Kidney (tissue), 14 donors: ENCODE results near the gene SMG6. TPM values are rescaled to one million over a fixed set of nuclear protein-coding genes. Genes with fewer than 3 reads are reported as not detected.

Experiments
- DNase-seq, 5 donors: peaks; one replicate each; pipeline ENCODE4 v3.0.0-alpha.2; 2013 to 2020
- FAIRE-seq: peaks from 2 replicates; lab custom pipeline; 2012; peaks lifted over from hg19 to GRCh38; lab: Jason Lieb, UNC
- H3K27ac ChIP-seq, 2 donors: one replicate each; pipeline ENCODE4 v1.7.0; 2013; ENCODE audit warnings: low read depth in 2 of 2, low read length in 2 of 2, inconsistent platforms in 1 of 2
- H3K27me3 ChIP-seq: one replicate; pipeline ENCODE4 v1.7.1; 2013; ENCODE audit warnings: low read length, inconsistent platforms; ENCODE audit not compliant: control insufficient read depth, insufficient read depth
- H3K36me3 ChIP-seq, 3 donors: one replicate each; pipeline versions ENCODE4 v1.7.0 to v1.7.1; 2013; ENCODE audit warnings: low read length in 3 of 3, control low read depth in 1 of 3, inconsistent platforms in 1 of 3; ENCODE audit not compliant: insufficient read depth in 3 of 3, control insufficient read depth in 2 of 3
- H3K4me1 ChIP-seq, 3 donors: one replicate each; pipeline versions ENCODE4 v1.7.0 to v1.7.1; 2013; ENCODE audit warnings: low read length in 3 of 3, inconsistent platforms in 1 of 3, low read depth in 1 of 3; ENCODE audit not compliant: control insufficient read depth in 2 of 3, insufficient read depth in 2 of 3
- H3K4me3 ChIP-seq, 3 donors: one replicate each; pipeline versions ENCODE4 v1.7.0 to v1.8.1; 2013; ENCODE audit warnings: low read length in 3 of 3, control low read depth in 1 of 3, inconsistent platforms in 1 of 3
- H3K9ac ChIP-seq, 3 donors: one replicate each; pipeline versions ENCODE4 v1.7.0 to v1.7.1; 2013; ENCODE audit warnings: low read length in 3 of 3, control low read depth in 1 of 3, inconsistent platforms in 1 of 3
- H3K9me3 ChIP-seq, 3 donors: one replicate each; pipeline versions ENCODE4 v1.7.0 to v1.7.1; 2013; ENCODE audit warnings: low read length in 3 of 3, control low read depth in 1 of 3, inconsistent platforms in 1 of 3; ENCODE audit not compliant: control insufficient read depth in 2 of 3, insufficient read depth in 1 of 3
- CTCF ChIP-seq: IDR thresholded peaks from 3 replicates; pipeline ENCODE4 v1.5.1; 2012; ENCODE audit warnings: mild to moderate bottlenecking, moderate library complexity, borderline replicate concordance; ENCODE audit not compliant: insufficient read depth; ENCODE audit errors: extremely low read depth
- intact Hi-C: fragments of 100-400 bp; cut with DNase I; formaldehyde crosslinking; loops from one replicate; pipeline ENCODE4 v1.11.1; 2022
- polyA plus RNA-seq: library from polyadenylated mRNA; stranded (reverse); fragments of 350-450 nt; fragmentation: Illumina TruSeq; extraction: RNeasy Lipid Tissue Mini Kit (QIAGEN cat#74804); gene quantifications from one replicate; pipeline ENCODE4 v1.2.3, GENCODE V29; 2014; ENCODE audit warnings: low read depth, low replicate concordance; ENCODE audit not compliant: insufficient read depth
- total RNA-seq: library from RNA; stranded (reverse); fragmentation: NEBNext Ultra II Directional; extraction: Animal tissue kit (Norgen Biotek cat#: 25700); gene quantifications from one replicate; pipeline ENCODE4 v1.2.1, GENCODE V29; 2021
- donor health status: control.
- donor health status: control.
- donor health status: control.
- donor health status: control.
- donor health status: control.
- donor health status: DM: yes; HTN: yes; CAD: no.
- donor health status: Normal renal cell carcinoma (clear cell type).

The SMG6 gene
- total and polyA plus RNA-seq, 2 donors from 2014 or later = 20.6 to 37.3 TPM

GRCh38 chr17:2056206-2057174 lies 247.1 kb downstream of the SMG6 start:
- no peak for TF ChIP-seq CTCF
- intact Hi-C loops = loop anchor here (5.0 kb wide), 1 partner anchor 186 kb away; no protein-coding TSS in a partner anchor
- no peak for FAIRE-seq
- H3K9me3 ChIP-seq = no peaks in the 10 kb centered on the region
- H3K9ac ChIP-seq = no peak overlapping the region
- H3K4me3 ChIP-seq = peak overlapping the region in 2 of 3 donors; percentile 39 to 58
- peak overlapping the region; percentile 51 to 53 for H3K27ac ChIP-seq
- peaks cover 9% of the 10 kb centered on the region for H3K27me3 ChIP-seq
- H3K4me1 ChIP-seq = peaks cover 0 to 18% (median 0%) of the 10 kb centered on the region in 3 donors
- DNase-seq = peak in 3 of 5 donors; percentile 55 to 84 (median 66)
- no peaks in the 10 kb centered on the region for H3K36me3 ChIP-seq

GRCh38 chr17:2055292-2056205 lies 248.0 kb downstream of the SMG6 start:
- Histone ChIP-seq H3K4me1 (peaks cover 0 to 15% (median 0%) of the 10 kb centered on the region in 3 donors), H3K27me3 (peaks cover 8% of the 10 kb centered on the region), H3K4me3 (peak overlapping the region in 1 of 3 donors; percentile 39), H3K9ac (peak overlapping the region in 1 of 3 donors; percentile 34), H3K9me3 (no peaks in the 10 kb centered on the region), H3K27ac (peak overlapping the region; percentile 83 to 85), H3K36me3 (no peaks in the 10 kb centered on the region)
- TF ChIP-seq CTCF = no peak
- DNase-seq (peak in 3 of 5 donors; percentile 48 to 83 (median 54)), FAIRE-seq (no peak)
- intact Hi-C loops = loop anchor here (5.0 kb wide), 1 partner anchor 187 kb away; no protein-coding TSS in a partner anchor

GRCh38 chr17:2054512-2055291 lies 248.9 kb downstream of the SMG6 start, which contains the start of gene HIC1:
Gene HIC1 (plus strand): TSS chr17:2055103. CDS start chr17:2056691, 1,588 bp downstream.
- DNase-seq (peak; percentile 76 to 94 (median 86)), FAIRE-seq (no peak)
- Histone ChIP-seq H3K9me3 (no peaks in the 10 kb centered on the region), H3K4me1 (peaks cover 0 to 13% (median 0%) of the 10 kb centered on the region in 3 donors), H3K9ac (peak within 1 kb of the TSS in 1 of 3 donors; percentile 34), H3K27me3 (peaks cover 8% of the 10 kb centered on the region), H3K36me3 (no peaks in the 10 kb centered on the region), H3K27ac (peak within 1 kb of the TSS; percentile 83 to 85), H3K4me3 (peak within 1 kb of the TSS in 2 of 3 donors; percentile 34 to 41)
- intact Hi-C loops = loop anchor here (5.0 kb wide), 1 partner anchor 188 kb away; no protein-coding TSS in a partner anchor
- TF ChIP-seq CTCF = peak; percentile 90
